ENCODE measurements around the gene ALDH1B1. TPM values are rescaled to one million over a fixed set of nuclear protein-coding genes. Genes with fewer than 3 reads are reported as not detected.
"Not testable (repeated sequence)": the region's sequence is repeated elsewhere in the genome, so short reads cannot be mapped to it uniquely, and the experiment has no call there.

Gene ALDH1B1
- polyA plus RNA-seq, 1 of the 3 experiments (the other 2 are of a cell fraction): 16.5 TPM

DNA sequence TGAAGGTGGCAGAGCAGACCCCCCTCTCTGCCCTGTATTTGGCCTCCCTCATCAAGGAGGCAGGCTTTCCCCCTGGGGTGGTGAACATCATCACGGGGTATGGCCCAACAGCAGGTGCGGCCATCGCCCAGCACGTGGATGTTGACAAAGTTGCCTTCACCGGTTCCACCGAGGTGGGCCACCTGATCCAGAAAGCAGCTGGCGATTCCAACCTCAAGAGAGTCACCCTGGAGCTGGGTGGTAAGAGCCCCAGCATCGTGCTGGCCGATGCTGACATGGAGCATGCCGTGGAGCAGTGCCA is 3.8 kb downstream of the ALDH1B1 start:
- Histone ChIP-seq H3K36me3 (replicated peaks in 1 of 2; ENCODE audit: control insufficient read depth in 1 of 2, insufficient read depth in 2 of 2, low read length in 1 of 2) (peaks cover 0 to 22% of the 10 kb centered on the region in 2 experiments), H3K27me3 (ENCODE audit: insufficient read depth) (no peaks in the 10 kb centered on the region), H3K27ac (ENCODE audit: low read depth in 2 of 2, low read length in 1 of 2) (no peak overlapping the region), H3K9me2 (no peaks in the 10 kb centered on the region), H3K9ac (no peak overlapping the region), H3F3A (replicated peaks; ENCODE audit: insufficient read depth) (no peaks in the 10 kb centered on the region), H4K20me1 (ENCODE audit: insufficient read depth) (no peaks in the 10 kb centered on the region), H2AFZ (ENCODE audit: low read depth) (no peak overlapping the region), H3K9me3 (no peaks in the 10 kb centered on the region), H3K4me3 (ENCODE audit: low read depth in 2 of 2, low read length in 1 of 2) (no peak overlapping the region), H3K79me2 (ENCODE audit: insufficient read depth) (peaks cover 20% of the 10 kb centered on the region; the same call in 1 of the 2 replicates), H3K4me2 (no peak overlapping the region), H3K4me1 (ENCODE audit: control insufficient read depth in 1 of 2, insufficient read depth in 2 of 2, low read depth in 1 of 2, low read length in 1 of 2) (peaks cover 0 to 13% of the 10 kb centered on the region in 2 experiments; a peak in 3 of 4 replicates)
- no peak for TF ChIP-seq NFIC (IDR thresholded peaks at IDR 0.05; ENCODE audit: borderline replicate concordance)
- TF ChIP-seq, protein P1, sequence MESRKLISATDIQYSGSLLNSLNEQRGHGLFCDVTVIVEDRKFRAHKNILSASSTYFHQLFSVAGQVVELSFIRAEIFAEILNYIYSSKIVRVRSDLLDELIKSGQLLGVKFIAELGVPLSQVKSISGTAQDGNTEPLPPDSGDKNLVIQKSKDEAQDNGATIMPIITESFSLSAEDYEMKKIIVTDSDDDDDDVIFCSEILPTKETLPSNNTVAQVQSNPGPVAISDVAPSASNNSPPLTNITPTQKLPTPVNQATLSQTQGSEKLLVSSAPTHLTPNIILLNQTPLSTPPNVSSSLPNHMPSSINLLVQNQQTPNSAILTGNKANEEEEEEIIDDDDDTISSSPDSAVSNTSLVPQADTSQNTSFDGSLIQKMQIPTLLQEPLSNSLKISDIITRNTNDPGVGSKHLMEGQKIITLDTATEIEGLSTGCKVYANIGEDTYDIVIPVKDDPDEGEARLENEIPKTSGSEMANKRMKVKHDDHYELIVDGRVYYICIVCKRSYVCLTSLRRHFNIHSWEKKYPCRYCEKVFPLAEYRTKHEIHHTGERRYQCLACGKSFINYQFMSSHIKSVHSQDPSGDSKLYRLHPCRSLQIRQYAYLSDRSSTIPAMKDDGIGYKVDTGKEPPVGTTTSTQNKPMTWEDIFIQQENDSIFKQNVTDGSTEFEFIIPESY (IDR thresholded peaks at IDR 0.05; ENCODE audit: borderline replicate concordance, low read depth): no peak
- no peak for TF ChIP-seq SMC3 (IDR thresholded peaks at IDR 0.05; ENCODE audit: low read depth, low read length)
- no peak for TF ChIP-seq EP300 (IDR thresholded peaks at IDR 0.05; ENCODE audit: borderline replicate concordance in 1 of 2, low read depth in 1 of 2, low read length in 1 of 2)
- TF ChIP-seq, protein P2, sequence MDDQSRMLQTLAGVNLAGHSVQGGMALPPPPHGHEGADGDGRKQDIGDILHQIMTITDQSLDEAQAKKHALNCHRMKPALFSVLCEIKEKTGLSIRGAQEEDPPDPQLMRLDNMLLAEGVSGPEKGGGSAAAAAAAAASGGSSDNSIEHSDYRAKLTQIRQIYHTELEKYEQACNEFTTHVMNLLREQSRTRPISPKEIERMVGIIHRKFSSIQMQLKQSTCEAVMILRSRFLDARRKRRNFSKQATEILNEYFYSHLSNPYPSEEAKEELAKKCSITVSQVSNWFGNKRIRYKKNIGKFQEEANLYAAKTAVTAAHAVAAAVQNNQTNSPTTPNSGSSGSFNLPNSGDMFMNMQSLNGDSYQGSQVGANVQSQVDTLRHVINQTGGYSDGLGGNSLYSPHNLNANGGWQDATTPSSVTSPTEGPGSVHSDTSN (IDR thresholded peaks at IDR 0.05): no peak
- no peak for TF ChIP-seq FOXM1 (IDR thresholded peaks at IDR 0.05; ENCODE audit: low read depth)
- no peak for TF ChIP-seq GATA2 (CRISPR knock-in tag; IDR thresholded peaks at IDR 0.05)
- TF ChIP-seq EZH2phosphoT487 (IDR thresholded peaks at IDR 0.05; ENCODE audit: borderline replicate concordance, low read depth): no peak
- TF ChIP-seq GABPA (IDR thresholded peaks at IDR 0.05; ENCODE audit: low read depth): no peak
- TF ChIP-seq TAF1 (IDR thresholded peaks at IDR 0.05; ENCODE audit: borderline replicate concordance, low read depth, low read length): no peak
- TF ChIP-seq RXRA (IDR thresholded peaks at IDR 0.05; ENCODE audit: borderline replicate concordance, low read depth): no peak
- TF ChIP-seq TEAD4 (IDR thresholded peaks at IDR 0.05; ENCODE audit: borderline replicate concordance, insufficient read depth): no peak
- no peak for TF ChIP-seq CHD2 (IDR thresholded peaks at IDR 0.05; ENCODE audit: low read length, partially characterized antibody)
- TF ChIP-seq RCOR1 (IDR thresholded peaks at IDR 0.05; ENCODE audit: low read length): no peak
- TF ChIP-seq, protein P3, sequence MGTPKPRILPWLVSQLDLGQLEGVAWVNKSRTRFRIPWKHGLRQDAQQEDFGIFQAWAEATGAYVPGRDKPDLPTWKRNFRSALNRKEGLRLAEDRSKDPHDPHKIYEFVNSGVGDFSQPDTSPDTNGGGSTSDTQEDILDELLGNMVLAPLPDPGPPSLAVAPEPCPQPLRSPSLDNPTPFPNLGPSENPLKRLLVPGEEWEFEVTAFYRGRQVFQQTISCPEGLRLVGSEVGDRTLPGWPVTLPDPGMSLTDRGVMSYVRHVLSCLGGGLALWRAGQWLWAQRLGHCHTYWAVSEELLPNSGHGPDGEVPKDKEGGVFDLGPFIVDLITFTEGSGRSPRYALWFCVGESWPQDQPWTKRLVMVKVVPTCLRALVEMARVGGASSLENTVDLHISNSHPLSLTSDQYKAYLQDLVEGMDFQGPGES (IDR thresholded peaks at IDR 0.05; ENCODE audit: low read depth, low read length): no peak
- TF ChIP-seq NRF1 (IDR thresholded peaks at IDR 0.05; ENCODE audit: low read depth, low read length): no peak
- TF ChIP-seq, protein P4, sequence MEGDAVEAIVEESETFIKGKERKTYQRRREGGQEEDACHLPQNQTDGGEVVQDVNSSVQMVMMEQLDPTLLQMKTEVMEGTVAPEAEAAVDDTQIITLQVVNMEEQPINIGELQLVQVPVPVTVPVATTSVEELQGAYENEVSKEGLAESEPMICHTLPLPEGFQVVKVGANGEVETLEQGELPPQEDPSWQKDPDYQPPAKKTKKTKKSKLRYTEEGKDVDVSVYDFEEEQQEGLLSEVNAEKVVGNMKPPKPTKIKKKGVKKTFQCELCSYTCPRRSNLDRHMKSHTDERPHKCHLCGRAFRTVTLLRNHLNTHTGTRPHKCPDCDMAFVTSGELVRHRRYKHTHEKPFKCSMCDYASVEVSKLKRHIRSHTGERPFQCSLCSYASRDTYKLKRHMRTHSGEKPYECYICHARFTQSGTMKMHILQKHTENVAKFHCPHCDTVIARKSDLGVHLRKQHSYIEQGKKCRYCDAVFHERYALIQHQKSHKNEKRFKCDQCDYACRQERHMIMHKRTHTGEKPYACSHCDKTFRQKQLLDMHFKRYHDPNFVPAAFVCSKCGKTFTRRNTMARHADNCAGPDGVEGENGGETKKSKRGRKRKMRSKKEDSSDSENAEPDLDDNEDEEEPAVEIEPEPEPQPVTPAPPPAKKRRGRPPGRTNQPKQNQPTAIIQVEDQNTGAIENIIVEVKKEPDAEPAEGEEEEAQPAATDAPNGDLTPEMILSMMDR (IDR thresholded peaks at IDR 0.05): no peak
- ChIA-PET CTCF (interaction anchor here (1.5 kb wide), 1 partner anchor 20 kb away, joined by 3 read pairs; no protein-coding TSS in a partner anchor), POLR2A (no interaction called here)
- DNase-seq: no peak
- WGBS (ENCODE audit: low lambda C conversion rate): 75% methylated on average over 4 of the region's 10 CpGs

DNA sequence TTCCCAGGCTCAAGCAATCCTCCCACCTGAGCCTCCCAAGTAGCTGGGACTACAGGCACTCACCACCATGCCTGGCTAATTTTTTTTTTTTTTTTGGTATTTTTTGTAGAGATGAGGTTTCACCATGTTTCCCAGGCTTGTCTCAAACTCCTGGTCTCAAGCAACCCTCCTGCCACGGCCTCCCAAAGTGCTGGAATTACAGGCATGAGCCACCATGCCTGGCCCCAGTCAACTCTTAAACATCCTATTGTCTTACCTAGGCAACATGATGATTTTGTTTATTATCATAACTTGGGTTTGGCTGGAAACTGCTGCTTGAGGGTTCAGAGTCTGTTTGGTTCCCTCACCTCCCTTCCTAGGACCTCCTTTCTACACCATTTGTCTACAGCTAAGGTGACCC is 6.7 kb downstream of the ALDH1B1 start:
- H3K4me1 ChIP-seq (ENCODE audit: control insufficient read depth in 1 of 2, insufficient read depth in 2 of 2, low read depth in 1 of 2, low read length in 1 of 2); H3K4me2 ChIP-seq; H3K4me3 ChIP-seq (ENCODE audit: low read depth in 2 of 2, low read length in 1 of 2); H2AFZ ChIP-seq (ENCODE audit: low read depth); DNase-seq; H3K79me2 ChIP-seq (ENCODE audit: insufficient read depth); POLR2A ChIA-PET; H3K27me3 ChIP-seq (ENCODE audit: insufficient read depth); H3F3A ChIP-seq (replicated peaks; ENCODE audit: insufficient read depth); H3K27ac ChIP-seq (ENCODE audit: low read depth in 2 of 2, low read length in 1 of 2); H3K9ac ChIP-seq; H3K9me2 ChIP-seq; H4K20me1 ChIP-seq (ENCODE audit: insufficient read depth); H3K9me3 ChIP-seq: not testable (repeated sequence)
- 86% methylated on average over 1 of the region's 1 CpG for WGBS (ENCODE audit: low lambda C conversion rate)
- CTCF ChIA-PET: interaction anchor here (1.8 to 3.6 kb wide), 3 partner anchors 17 to 28 kb away, joined by 4 to 47 read pairs (median 27); no protein-coding TSS in a partner anchor
- peaks cover 0 to 22% of the 10 kb centered on the region in 2 experiments for H3K36me3 ChIP-seq (replicated peaks in 1 of 2; ENCODE audit: control insufficient read depth in 1 of 2, insufficient read depth in 2 of 2, low read length in 1 of 2)
